ENCODE measurements around the gene QPCTL. TPM values are rescaled to one million over a fixed set of nuclear protein-coding genes. Genes with fewer than 3 reads are reported as not detected.

QPCTL gene
- total and polyA plus RNA-seq, 9 of the 15 experiments (the other 6 are each of a cell fraction or from before 2014, with no cell fraction given), result 0.99 to 31.3 (median 12.7) TPM

- TF ChIP-seq ZBTB40 (IDR thresholded peaks at IDR 0.05) (no peak), ZBTB40 (CRISPR knock-in tag; IDR thresholded peaks at IDR 0.05) (no peak), NFYB (IDR thresholded peaks at IDR 0.05; ENCODE audit: extremely low read depth, insufficient read length) (no peak), ZBTB7A (IDR thresholded peaks at IDR 0.05; ENCODE audit: borderline replicate concordance, control insufficient read depth, low read depth, low read length) (0 out of 2 replicates have a peak, but pooled peaks have one; percentile 17), MEIS2 (IDR thresholded peaks at IDR 0.05; ENCODE audit: partially characterized antibody) (no peak), KAT7 (CRISPR knock-in tag; IDR thresholded peaks at IDR 0.05; ENCODE audit: borderline replicate concordance) (0 out of 2 replicates have a peak, but pooled peaks have one; percentile 34), RBFOX2 (IDR thresholded peaks at IDR 0.05; ENCODE audit: low read depth, low read length) (peak; percentile 1; the same call in 1 of the 2 replicates), SIN3A (IDR thresholded peaks at IDR 0.05; ENCODE audit: borderline replicate concordance in 2 of 2, control insufficient read depth in 1 of 2, low read depth in 2 of 2, low read length in 2 of 2) (no peak), ZNF212 (CRISPR knock-in tag; IDR thresholded peaks at IDR 0.05) (no peak), ARID2 (IDR thresholded peaks at IDR 0.05) (no peak), MCM2 (IDR thresholded peaks at IDR 0.05; ENCODE audit: low read depth) (no peak), CLOCK (CRISPR knock-in tag; IDR thresholded peaks at IDR 0.05; ENCODE audit: borderline replicate concordance) (no peak), E2F4 (CRISPR knock-in tag; IDR thresholded peaks at IDR 0.05; ENCODE audit: low read depth) (no peak)
Measured at GRCh38 chr19:45717983-45718650, 25.7 kb downstream of the QPCTL start (continued).

All from K562 (cell line).